Activated T-cell treated with anti-CD3 and anti-CD28 coated beads, Interleukin-2, amount 50 U/mL, for 48 hours (primary cell): ENCODE data around the gene ADCY7.

Experiments used
- DNase-seq, 2 experiments: peaks; one replicate each; pipeline ENCODE4 v3.0.0-alpha.2; 2020

Gene ADCY7

DNA sequence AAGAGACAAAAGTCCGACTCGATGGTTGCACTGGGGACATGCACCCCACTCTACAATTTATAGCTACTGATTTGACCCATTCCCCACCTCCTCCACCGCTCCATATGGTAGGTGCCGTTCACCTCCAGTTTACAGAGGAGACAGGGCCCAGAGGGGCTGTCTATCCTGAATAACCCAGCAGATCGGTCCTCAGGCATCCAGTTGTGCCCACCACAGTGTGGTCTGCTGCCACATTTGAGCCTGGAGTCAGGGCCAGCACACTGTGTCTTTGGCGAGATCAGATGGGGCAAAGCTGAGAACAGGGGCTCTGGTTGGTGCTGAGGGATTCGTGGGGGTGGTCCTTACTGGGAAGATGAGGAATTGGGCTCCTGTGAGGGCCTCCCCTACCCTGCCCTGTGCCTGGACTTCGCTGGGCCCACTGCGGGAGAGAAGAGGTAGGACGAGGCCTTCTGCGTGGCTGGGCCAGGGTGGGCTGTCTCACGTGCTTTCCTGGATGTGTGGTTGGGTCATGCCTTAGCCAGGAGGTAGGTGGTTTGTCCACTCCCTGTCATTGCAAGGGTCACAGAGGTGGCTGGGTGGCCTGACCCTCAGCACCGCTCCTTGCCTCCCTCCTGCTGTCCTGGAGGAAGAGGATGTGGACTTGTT is 2.8 kb downstream of the ADCY7 start:
- DNase-seq: no peak

DNA sequence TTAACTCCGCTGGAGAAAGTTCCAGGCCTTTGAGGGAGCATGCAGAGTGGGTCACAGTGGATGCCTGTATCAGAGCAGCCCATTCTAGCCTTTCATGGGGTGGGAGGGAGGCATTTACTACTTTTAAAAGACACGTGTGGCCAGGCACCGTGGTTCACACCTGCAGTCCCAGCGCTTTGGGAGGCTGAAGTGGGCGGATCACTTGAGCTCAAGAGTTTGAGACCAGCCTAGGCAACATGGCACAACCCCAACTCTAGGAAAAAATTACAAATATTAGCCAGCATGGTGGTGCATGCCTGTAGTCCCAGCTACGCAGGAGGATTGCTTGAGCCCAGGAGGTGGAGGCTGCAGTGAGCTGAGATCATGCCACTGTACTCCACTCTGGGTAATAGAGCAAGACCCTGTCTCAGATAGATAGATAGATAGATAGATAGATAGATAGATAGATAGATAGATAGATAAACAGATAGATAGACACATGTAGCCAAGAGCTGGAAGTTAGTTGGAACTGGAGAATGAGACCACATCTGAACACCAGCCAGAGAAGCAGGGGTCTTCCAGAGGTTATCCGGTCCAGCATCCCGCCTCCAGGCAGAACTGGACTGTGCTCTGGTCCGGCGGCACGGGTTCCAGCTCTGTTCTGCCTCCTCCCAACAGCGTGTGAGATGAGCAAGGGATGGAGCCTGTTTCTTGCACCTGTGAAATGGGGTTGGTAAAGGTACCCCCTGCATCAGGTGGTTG is 3.6 kb downstream of the ADCY7 start:
- no peak for DNase-seq

DNA sequence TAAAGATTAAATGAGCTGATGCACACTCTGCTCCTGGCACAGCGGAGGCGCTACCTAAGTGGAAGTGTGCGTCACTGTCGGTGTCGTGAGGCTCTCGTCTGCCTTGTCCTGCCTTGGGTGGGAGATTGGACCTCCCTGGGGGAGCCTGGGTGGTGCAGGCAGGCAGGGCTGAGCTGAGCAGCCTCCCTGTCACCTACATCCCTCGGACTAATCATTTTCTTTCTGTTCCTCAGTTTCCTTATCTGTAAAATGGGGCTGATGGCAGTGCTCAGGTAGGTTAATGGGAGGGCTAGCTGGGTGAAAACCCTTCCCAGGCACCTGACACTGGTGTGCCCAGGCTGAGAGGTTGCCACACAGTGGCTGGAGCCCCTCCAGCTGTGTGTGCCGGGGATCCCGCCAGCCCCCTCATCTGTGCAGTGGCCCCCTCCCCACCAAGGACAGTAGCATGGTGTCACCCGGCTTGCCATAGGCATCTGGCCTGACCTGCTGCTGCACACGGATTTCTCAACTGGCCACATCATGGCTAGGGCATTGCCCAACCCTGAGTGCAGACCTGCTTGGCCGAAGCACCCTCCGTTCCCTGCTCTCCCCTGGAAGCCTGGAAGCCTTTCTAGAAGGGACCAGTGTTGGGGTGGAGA is 4.3 kb downstream of the ADCY7 start:
- DNase-seq: no peak

GRCh38 chr16:50271148-50272041 is 5.0 kb downstream of the ADCY7 start:
- DNase-seq: no peak

GRCh38 chr16:50272111-50272571 is 5.8 kb downstream of the ADCY7 start:
- no peak for DNase-seq

- DNase-seq: no peak
Observed at GRCh38 chr16:50272687-50273381, 6.5 kb downstream of the ADCY7 start.

GRCh38 chr16:50273382-50273690 is 7.0 kb downstream of the ADCY7 start:
- DNase-seq: no peak

DNA sequence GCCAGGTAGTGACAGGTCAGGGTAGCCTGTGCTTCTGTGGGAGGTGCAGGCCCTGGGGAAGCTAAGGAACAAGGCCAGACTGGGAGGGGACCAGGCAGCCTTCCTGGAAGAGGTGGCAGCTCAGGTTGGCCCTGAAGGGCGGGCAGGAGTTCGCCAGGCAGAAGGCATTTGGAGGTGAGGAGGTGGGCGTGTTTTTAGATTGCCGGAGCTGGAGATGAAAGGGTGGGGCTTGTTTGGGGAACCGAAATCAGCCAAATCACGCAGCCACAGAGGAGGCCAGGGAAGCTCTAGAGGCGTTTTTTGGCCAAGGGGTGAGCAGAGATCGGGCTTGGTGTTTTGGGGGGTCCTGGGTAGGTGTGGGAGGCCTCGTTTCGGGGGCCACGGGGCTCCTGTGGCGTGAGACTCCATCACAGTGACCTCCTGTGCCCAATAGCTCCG is 7.6 kb downstream of the ADCY7 start:
- peak; percentile 66 to 68 for DNase-seq

DNA sequence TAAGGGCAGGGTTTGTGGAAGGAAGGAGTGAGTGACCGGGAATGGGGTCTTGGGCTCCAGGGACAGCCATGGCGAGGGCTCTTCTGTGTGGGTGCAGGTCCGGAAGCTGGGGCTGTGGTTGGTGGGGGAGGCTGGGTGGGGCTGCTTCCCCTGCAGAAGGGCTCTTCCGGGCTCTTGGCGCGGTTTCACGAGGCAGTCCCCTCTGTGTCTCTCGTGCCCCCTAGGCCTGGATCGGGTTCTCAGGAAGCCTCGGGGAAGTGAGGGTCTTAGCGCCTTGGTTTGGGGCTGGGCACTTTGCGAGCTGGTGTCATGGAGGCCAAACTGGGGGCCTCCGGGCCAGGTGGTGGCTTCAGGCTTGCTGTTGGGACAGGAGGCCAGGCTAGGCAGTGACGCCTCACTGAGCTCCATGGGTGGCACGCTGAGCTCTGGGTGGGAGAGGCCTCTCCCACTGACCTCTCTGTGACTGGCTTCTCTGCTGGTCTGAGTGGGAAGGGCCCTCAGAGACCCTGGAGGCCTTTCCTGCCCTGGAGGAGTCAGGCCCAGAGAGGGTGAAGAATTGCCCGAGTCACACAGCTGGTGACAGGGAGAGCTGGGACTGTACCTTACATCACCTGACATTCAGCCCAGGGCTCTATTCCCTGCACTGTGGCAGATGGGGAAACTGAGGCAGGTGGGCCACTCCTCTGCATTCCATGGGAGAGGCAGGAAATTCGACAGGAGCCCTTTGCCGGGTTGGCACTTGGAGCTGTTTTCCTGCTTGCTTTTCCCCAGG is 8.2 kb downstream of the ADCY7 start:
- DNase-seq: peak; percentile 65 to 74

DNA sequence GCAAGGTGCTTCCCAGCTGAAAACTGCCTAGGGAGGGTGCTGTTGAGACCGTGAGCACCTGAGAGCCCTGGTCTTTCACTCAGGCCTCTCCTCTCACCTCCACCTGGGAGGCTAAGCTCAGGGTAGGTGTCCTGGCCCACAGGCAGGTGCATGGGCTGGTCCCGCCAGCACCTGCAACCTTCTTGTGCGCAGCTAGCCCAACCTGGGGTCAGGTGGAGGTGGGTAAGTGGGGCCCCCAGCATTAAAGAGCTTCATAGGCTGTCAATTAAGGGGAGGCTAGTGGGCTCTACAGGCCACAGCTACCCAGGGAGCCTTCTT is 8.7 kb downstream of the ADCY7 start:
- no peak for DNase-seq

DNA sequence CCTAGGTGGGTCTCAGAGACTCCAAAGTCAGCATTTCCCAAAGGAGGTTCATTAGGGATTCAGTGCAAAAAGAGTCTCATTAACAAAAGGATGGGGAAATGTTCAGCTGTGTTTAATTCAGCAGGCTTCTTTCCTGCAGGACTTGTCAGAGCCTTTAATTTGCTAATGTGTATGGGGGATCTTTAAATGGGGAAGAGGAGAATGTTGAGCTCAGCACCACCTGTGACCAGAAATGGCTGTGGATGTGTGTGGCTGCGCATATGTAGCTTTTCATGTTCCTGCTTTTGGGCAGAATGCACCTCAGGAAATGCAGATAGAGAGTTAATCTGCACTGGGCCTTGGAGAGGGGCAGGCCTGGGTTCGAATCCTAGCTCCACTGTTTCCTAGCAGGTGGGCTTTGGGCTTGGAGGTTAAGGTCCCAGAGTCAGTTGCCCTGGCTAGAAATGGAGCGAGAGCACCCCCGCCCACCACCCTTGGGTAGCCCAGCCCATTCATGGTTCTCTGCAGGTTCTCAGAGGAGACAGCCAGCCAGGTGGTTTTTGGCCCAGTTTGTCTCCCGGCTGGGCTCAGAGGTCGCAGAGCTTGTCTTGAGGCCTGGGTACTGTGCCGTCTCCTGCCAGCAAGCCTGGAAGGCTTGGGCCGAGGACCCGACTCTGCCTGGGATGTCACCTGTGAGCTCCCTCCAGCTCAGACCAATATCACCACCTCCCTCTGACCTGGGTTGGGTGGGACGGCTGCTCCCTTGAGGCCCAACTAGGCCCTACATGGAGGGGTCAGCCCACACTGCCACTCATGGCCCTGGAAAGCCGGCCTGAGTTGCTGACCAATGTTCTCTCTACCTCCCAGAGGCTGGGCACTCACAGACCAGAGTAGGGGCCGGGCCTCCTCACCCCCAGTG is 9.3 kb downstream of the ADCY7 start:
- DNase-seq: no peak

GRCh38 chr16:50276326-50276640 is 9.9 kb downstream of the ADCY7 start:
- DNase-seq: no peak

DNA sequence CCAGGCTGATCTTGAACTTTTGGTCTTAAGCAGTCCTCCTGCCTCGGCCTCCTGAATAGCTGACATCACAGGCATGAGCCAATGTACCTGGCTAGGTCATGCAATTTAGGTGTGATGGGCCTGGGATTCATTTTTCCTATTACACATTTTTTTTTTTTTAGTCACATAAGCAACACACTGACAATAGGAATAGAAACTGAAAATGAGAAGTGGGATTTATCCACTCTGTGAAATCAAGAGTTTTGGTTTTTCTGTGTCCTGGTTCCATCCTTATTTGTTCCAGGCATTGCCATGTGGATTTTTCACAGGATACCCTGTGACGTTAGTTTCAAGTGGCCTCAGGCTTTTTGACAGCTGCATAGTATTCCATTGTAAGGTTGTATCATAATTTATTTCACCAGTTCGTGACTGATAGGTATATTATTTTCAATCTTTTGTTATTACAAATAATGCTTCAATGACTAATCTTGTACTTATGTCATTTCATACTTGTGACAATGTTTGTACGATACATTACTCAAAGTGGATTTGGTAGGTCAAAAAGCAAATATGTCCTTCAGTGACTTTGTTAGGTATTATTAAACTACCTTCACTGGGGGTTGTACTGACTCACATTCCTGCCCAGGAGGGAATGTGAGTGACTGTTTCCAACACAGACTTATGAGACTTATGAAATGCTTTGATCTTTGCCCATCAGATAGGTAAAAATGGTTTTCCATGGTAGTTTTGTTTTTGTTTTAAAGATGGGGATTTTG is 10.6 kb downstream of the ADCY7 start:
- DNase-seq: no peak

DNA sequence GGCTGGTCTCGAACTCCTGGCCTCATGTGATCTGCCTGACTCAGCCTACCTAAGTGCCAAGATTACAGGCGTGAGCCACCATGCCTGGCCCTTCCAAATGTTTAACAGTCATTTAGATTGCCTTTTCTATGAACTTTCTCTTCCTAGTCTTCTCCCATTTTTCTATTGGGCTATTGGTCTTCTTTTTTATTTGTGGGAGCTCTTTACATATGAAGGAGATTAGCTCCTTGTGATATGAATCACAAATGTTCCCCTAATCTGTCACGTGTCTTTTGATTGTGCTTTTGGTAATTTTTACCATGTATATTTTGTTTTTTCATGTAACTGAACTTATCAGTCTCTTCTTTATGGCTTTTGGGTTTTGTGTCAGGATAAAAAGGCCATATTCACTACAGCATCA is 11.9 kb downstream of the ADCY7 start:
- no peak for DNase-seq

DNA sequence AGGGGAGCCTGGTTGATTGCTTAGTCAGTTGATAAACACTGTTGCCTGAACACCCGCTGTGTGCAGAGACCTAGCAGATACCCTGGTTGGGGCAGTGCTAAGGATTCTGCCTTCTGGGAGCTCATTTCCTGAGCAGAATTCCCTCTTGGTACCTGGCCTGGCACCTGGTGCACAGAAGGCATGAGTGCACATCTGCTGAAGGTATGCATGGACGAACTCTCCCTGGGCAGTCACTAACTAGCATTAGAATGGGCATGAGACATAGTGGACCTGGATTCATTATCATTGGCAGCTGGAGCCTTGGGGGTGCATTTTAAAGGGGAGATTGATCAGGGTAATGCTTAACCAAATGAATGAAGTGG is 13.1 kb downstream of the ADCY7 start:
- no peak for DNase-seq

- no peak for DNase-seq
Observed at GRCh38 chr16:50280932-50281331, 14.6 kb downstream of the ADCY7 start.

- DNase-seq: no peak
Observed at GRCh38 chr16:50281391-50282009, 15.1 kb downstream of the ADCY7 start.

- peak; percentile 65 to 67 for DNase-seq
Observed at GRCh38 chr16:50282010-50282538, 15.7 kb downstream of the ADCY7 start.

DNA sequence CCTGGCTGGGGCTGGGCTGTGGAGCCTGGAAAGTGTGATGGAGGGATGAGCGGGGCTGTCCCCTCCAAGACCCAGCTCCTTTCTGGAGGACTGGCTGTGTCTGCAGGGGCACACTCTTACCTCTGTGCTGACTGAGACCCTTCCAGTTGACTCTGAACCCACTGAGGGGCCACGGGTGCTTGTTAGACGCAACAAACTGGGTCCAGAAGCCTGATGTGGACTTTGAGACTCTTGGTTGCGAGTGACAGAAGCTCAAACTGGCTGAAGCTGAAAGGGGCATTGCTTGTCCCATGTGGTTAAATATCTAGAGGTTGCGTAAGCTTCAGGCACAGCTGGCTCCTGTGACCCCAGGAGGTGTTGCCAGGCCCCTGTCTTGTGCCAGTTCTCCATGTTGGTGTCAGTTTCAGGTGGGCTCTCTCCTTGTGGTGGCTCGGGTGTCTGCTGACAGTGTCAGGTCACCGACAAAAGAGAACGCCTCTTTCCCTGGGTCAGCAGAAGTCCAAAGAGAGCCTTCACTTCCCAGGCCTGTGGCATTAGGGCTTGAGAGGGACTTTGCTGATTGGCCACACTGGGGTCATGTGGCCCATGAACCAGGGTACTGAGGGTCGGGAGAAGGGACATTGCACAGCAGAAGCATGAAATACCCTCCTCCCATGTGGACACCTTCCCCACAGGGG is 16.7 kb downstream of the ADCY7 start:
- DNase-seq: no peak
